ENCODE results near the gene KCNA1. TPM values are rescaled to one million over a fixed set of nuclear protein-coding genes. Genes with fewer than 3 reads are reported as not detected.

Gene KCNA1
- total and polyA plus RNA-seq, 5 donors from 2014 or later = not detected

DNA sequence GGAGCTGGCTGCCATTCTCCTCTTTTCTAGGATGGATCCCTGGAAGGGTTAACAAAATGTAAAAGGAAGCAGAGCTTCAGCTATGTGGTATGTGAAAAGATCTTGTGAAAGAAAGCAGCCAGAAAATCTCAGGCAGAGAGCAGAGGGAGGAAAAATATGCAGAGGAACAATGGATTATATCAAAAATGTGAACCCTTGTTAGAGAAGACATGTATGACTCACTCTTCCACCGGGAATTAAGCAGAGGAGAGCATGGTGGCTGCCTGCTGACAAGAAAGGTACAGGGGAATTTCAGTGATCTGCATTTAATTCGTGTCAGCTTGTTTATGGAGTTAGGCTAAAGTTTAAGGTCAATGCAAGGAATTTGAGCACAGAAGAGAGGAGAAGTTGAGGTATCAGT, 46.3 kb downstream of the KCNA1 start:
- H3K36me3 Mint-ChIP-seq = no peaks in the 10 kb centered on the region
- ATAC-seq (ENCODE audit: low read depth in 2 of 2) (no peak), DNase-seq (no peak)
- Histone ChIP-seq H3K4me3 (ENCODE audit: low read depth, low read length) (no peak overlapping the region), H3K9me3 (ENCODE audit: control insufficient read depth in 2 of 2, low read length in 2 of 2) (no peaks in the 10 kb centered on the region), H3K36me3 (ENCODE audit: control insufficient read depth, insufficient read depth, low read length) (no peaks in the 10 kb centered on the region), H3K4me1 (ENCODE audit: control insufficient read depth, insufficient read depth, low read length, poor library complexity, severe bottlenecking) (no peaks in the 10 kb centered on the region), H3K27me3 (ENCODE audit: control insufficient read depth, insufficient read depth, low read length) (peaks cover 9% of the 10 kb centered on the region), H3K27ac (ENCODE audit: insufficient read depth, low read length, poor library complexity, severe bottlenecking) (no peak overlapping the region)
- H3K4me1 Mint-ChIP-seq = no peaks in the 10 kb centered on the region
- H3K27me3 Mint-ChIP-seq = peaks cover 17% of the 10 kb centered on the region
- H3K9me3 Mint-ChIP-seq = peaks cover 0 to 2% (median 0%) of the 10 kb centered on the region in 7 donors
- no peak overlapping the region for H3K27ac Mint-ChIP-seq
- no peak overlapping the region for H3K4me3 Mint-ChIP-seq

DNA sequence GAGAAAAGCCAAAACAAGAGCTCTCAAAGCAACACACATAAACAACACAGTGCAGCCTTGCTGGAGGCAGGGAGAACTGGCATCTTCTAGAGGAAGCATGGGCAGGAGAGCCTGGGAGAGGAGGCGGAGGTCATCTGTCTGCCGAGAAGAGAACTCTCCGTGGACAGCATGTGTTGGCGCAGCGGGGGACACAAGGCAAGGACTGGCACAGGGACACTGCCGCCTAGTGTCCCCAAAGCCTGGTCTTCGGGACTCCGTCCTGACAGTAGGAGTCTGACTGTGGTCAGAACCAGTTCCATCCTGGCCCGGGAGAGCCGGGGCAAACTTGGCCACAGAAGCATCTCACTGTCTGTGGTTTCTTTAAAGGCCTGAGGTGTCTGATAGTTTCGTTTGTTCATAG, 47.3 kb downstream of the KCNA1 start:
- Mint-ChIP-seq H3K27me3 (peaks cover 17% of the 10 kb centered on the region), H3K4me1 (no peaks in the 10 kb centered on the region), H3K36me3 (no peaks in the 10 kb centered on the region), H3K27ac (no peak overlapping the region), H3K9me3 (peaks cover 0 to 2% (median 0%) of the 10 kb centered on the region in 7 donors), H3K4me3 (no peak overlapping the region)
- Histone ChIP-seq H3K27me3 (ENCODE audit: control insufficient read depth, insufficient read depth, low read length) (peaks cover 3% of the 10 kb centered on the region), H3K9me3 (ENCODE audit: control insufficient read depth in 2 of 2, low read length in 2 of 2) (no peaks in the 10 kb centered on the region), H3K4me3 (ENCODE audit: low read depth, low read length) (no peak overlapping the region), H3K4me1 (ENCODE audit: control insufficient read depth, insufficient read depth, low read length, poor library complexity, severe bottlenecking) (no peaks in the 10 kb centered on the region), H3K27ac (ENCODE audit: insufficient read depth, low read length, poor library complexity, severe bottlenecking) (no peak overlapping the region), H3K36me3 (ENCODE audit: control insufficient read depth, insufficient read depth, low read length) (no peaks in the 10 kb centered on the region)
- no peak for DNase-seq
- ATAC-seq (ENCODE audit: low read depth in 2 of 2) = no peak

- peaks cover 0 to 2% (median 0%) of the 10 kb centered on the region in 7 donors for H3K9me3 Mint-ChIP-seq
- no peak overlapping the region for H3K27ac ChIP-seq (ENCODE audit: insufficient read depth, low read length, poor library complexity, severe bottlenecking)
- no peaks in the 10 kb centered on the region for H3K36me3 Mint-ChIP-seq
- no peaks in the 10 kb centered on the region for H3K36me3 ChIP-seq (ENCODE audit: control insufficient read depth, insufficient read depth, low read length)
- DNase-seq = no peak
- H3K4me1 Mint-ChIP-seq = no peaks in the 10 kb centered on the region
- H3K27ac Mint-ChIP-seq = no peak overlapping the region
- ATAC-seq (ENCODE audit: low read depth in 2 of 2) = no peak
- H3K4me3 Mint-ChIP-seq = no peak overlapping the region
- H3K4me1 ChIP-seq (ENCODE audit: control insufficient read depth, insufficient read depth, low read length, poor library complexity, severe bottlenecking) = no peaks in the 10 kb centered on the region
- H3K27me3 Mint-ChIP-seq = peaks cover 20% of the 10 kb centered on the region
- no peak overlapping the region for H3K4me3 ChIP-seq (ENCODE audit: low read depth, low read length)
- H3K9me3 ChIP-seq (ENCODE audit: control insufficient read depth in 2 of 2, low read length in 2 of 2) = no peaks in the 10 kb centered on the region
- peaks cover 3% of the 10 kb centered on the region for H3K27me3 ChIP-seq (ENCODE audit: control insufficient read depth, insufficient read depth, low read length)
Observed at GRCh38 chr12:4957761-4958160, 48.1 kb downstream of the KCNA1 start.

GRCh38 chr12:4958697-4959375, 49.1 kb downstream of the KCNA1 start:
- H3K27me3 ChIP-seq (ENCODE audit: control insufficient read depth, insufficient read depth, low read length) = peaks cover 3% of the 10 kb centered on the region
- Mint-ChIP-seq H3K36me3 (no peaks in the 10 kb centered on the region), H3K9me3 (peaks cover 0 to 2% (median 0%) of the 10 kb centered on the region in 7 donors), H3K27ac (no peak overlapping the region), H3K4me3 (no peak overlapping the region), H3K4me1 (no peaks in the 10 kb centered on the region), H3K27me3 (peaks cover 11% of the 10 kb centered on the region)
- DNase-seq (no peak), ATAC-seq (ENCODE audit: low read depth in 2 of 2) (no peak)
- no peaks in the 10 kb centered on the region for H3K9me3 ChIP-seq (ENCODE audit: control insufficient read depth in 2 of 2, low read length in 2 of 2)
- no peaks in the 10 kb centered on the region for H3K4me1 ChIP-seq (ENCODE audit: control insufficient read depth, insufficient read depth, low read length, poor library complexity, severe bottlenecking)
- no peak overlapping the region for H3K4me3 ChIP-seq (ENCODE audit: low read depth, low read length)
- no peak overlapping the region for H3K27ac ChIP-seq (ENCODE audit: insufficient read depth, low read length, poor library complexity, severe bottlenecking)
- no peaks in the 10 kb centered on the region for H3K36me3 ChIP-seq (ENCODE audit: control insufficient read depth, insufficient read depth, low read length)

DNA sequence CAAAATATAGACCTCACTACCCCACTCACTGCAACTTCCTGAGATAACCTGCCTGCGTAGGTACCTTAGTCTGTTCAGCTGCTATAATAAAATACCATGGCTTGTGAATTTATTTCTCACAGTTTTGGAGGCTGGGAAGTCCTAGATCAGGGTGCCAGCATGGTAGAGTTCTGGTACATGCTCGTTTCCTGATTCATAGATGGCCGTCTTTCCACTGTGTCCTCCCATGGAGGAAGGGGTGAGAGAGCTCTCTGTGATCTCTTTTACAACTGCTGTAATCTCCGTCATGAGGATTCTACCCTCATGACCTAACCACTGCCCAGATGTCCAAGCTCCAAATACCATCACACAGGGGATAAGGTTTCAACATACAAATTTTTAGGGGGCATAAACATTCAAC, 49.7 kb downstream of the KCNA1 start:
- no peak for ATAC-seq (ENCODE audit: low read depth in 2 of 2)
- H3K27ac ChIP-seq (ENCODE audit: insufficient read depth, low read length, poor library complexity, severe bottlenecking) = no peak overlapping the region
- no peak overlapping the region for H3K4me3 Mint-ChIP-seq
- H3K9me3 ChIP-seq (ENCODE audit: control insufficient read depth in 2 of 2, low read length in 2 of 2) = no peaks in the 10 kb centered on the region
- no peak overlapping the region for H3K27ac Mint-ChIP-seq
- H3K27me3 ChIP-seq (ENCODE audit: control insufficient read depth, insufficient read depth, low read length) = no peaks in the 10 kb centered on the region
- H3K4me3 ChIP-seq (ENCODE audit: low read depth, low read length) = no peak overlapping the region
- no peaks in the 10 kb centered on the region for H3K36me3 ChIP-seq (ENCODE audit: control insufficient read depth, insufficient read depth, low read length)
- H3K4me1 ChIP-seq (ENCODE audit: control insufficient read depth, insufficient read depth, low read length, poor library complexity, severe bottlenecking) = no peaks in the 10 kb centered on the region
- peaks cover 11% of the 10 kb centered on the region for H3K27me3 Mint-ChIP-seq
- no peaks in the 10 kb centered on the region for H3K36me3 Mint-ChIP-seq
- H3K9me3 Mint-ChIP-seq = peaks cover 0 to 2% (median 0%) of the 10 kb centered on the region in 7 donors
- H3K4me1 Mint-ChIP-seq = no peaks in the 10 kb centered on the region
- no peak for DNase-seq

- Mint-ChIP-seq H3K27ac (no peak overlapping the region), H3K4me3 (no peak overlapping the region), H3K36me3 (no peaks in the 10 kb centered on the region), H3K4me1 (no peaks in the 10 kb centered on the region), H3K9me3 (peaks cover 0 to 2% (median 0%) of the 10 kb centered on the region in 7 donors), H3K27me3 (peaks cover 11% of the 10 kb centered on the region)
- H3K4me3 ChIP-seq (ENCODE audit: low read depth, low read length) = no peak overlapping the region
- no peaks in the 10 kb centered on the region for H3K27me3 ChIP-seq (ENCODE audit: control insufficient read depth, insufficient read depth, low read length)
- no peak for DNase-seq
- no peaks in the 10 kb centered on the region for H3K36me3 ChIP-seq (ENCODE audit: control insufficient read depth, insufficient read depth, low read length)
- H3K9me3 ChIP-seq (ENCODE audit: control insufficient read depth in 2 of 2, low read length in 2 of 2) = no peaks in the 10 kb centered on the region
- no peak overlapping the region for H3K27ac ChIP-seq (ENCODE audit: insufficient read depth, low read length, poor library complexity, severe bottlenecking)
- no peaks in the 10 kb centered on the region for H3K4me1 ChIP-seq (ENCODE audit: control insufficient read depth, insufficient read depth, low read length, poor library complexity, severe bottlenecking)
- ATAC-seq (ENCODE audit: low read depth in 2 of 2) = no peak
Observed at GRCh38 chr12:4960030-4960429, 50.3 kb downstream of the KCNA1 start.

GRCh38 chr12:4960547-4960946, 50.8 kb downstream of the KCNA1 start:
- no peak for ATAC-seq (ENCODE audit: low read depth in 2 of 2)
- H3K36me3 ChIP-seq (ENCODE audit: control insufficient read depth, insufficient read depth, low read length) = no peaks in the 10 kb centered on the region
- H3K27ac Mint-ChIP-seq = no peak overlapping the region
- no peak overlapping the region for H3K4me3 Mint-ChIP-seq
- DNase-seq = no peak
- no peaks in the 10 kb centered on the region for H3K27me3 ChIP-seq (ENCODE audit: control insufficient read depth, insufficient read depth, low read length)
- no peaks in the 10 kb centered on the region for H3K4me1 ChIP-seq (ENCODE audit: control insufficient read depth, insufficient read depth, low read length, poor library complexity, severe bottlenecking)
- no peaks in the 10 kb centered on the region for H3K36me3 Mint-ChIP-seq
- peaks cover 11% of the 10 kb centered on the region for H3K27me3 Mint-ChIP-seq
- H3K9me3 ChIP-seq (ENCODE audit: control insufficient read depth in 2 of 2, low read length in 2 of 2) = no peaks in the 10 kb centered on the region
- H3K4me3 ChIP-seq (ENCODE audit: low read depth, low read length) = no peak overlapping the region
- H3K4me1 Mint-ChIP-seq = no peaks in the 10 kb centered on the region
- peaks cover 0 to 2% (median 0%) of the 10 kb centered on the region in 7 donors for H3K9me3 Mint-ChIP-seq
- H3K27ac ChIP-seq (ENCODE audit: insufficient read depth, low read length, poor library complexity, severe bottlenecking) = no peak overlapping the region

- H3K4me3 Mint-ChIP-seq = no peak overlapping the region
- peaks cover 8% of the 10 kb centered on the region for H3K27me3 Mint-ChIP-seq
- no peaks in the 10 kb centered on the region for H3K36me3 Mint-ChIP-seq
Observed at GRCh38 chr12:4961311-4961710, 51.6 kb downstream of the KCNA1 start.

More at GRCh38 chr12:4961311-4961710, 51.6 kb downstream of the KCNA1 start:
- H3K9me3 ChIP-seq (ENCODE audit: control insufficient read depth in 2 of 2, low read length in 2 of 2) = no peaks in the 10 kb centered on the region
- no peak for ATAC-seq (ENCODE audit: low read depth in 2 of 2)
- Mint-ChIP-seq H3K27ac (no peak overlapping the region), H3K9me3 (peaks cover 0 to 1% (median 0%) of the 10 kb centered on the region in 7 donors), H3K4me1 (no peaks in the 10 kb centered on the region)
- no peaks in the 10 kb centered on the region for H3K27me3 ChIP-seq (ENCODE audit: control insufficient read depth, insufficient read depth, low read length)
- H3K4me1 ChIP-seq (ENCODE audit: control insufficient read depth, insufficient read depth, low read length, poor library complexity, severe bottlenecking) = no peaks in the 10 kb centered on the region
- no peaks in the 10 kb centered on the region for H3K36me3 ChIP-seq (ENCODE audit: control insufficient read depth, insufficient read depth, low read length)
- DNase-seq = no peak
- no peak overlapping the region for H3K27ac ChIP-seq (ENCODE audit: insufficient read depth, low read length, poor library complexity, severe bottlenecking)
- no peak overlapping the region for H3K4me3 ChIP-seq (ENCODE audit: low read depth, low read length)

Data from CD4-positive, CD25-positive, alpha-beta regulatory T cell (primary cell).